Endothelial cell of umbilical vein (primary cell): ENCODE data around the gene DERA. TPM values are rescaled to one million over a fixed set of nuclear protein-coding genes. Genes with fewer than 3 reads are reported as not detected.
A peak's percentile ranks its signal among the peaks of the same experiment; 100 is the strongest.

Experiments
- BruUV-seq: library from RNA; stranded (reverse); fragments of 400-500 nt; replicated peaks from 2 replicates; lab custom pipeline; 2021; lab: Mats Ljungman, UMichigan
- CTCF ChIA-PET: fragments of 300-600, 350-600 bp; sonication (Branson Sonifier 250); formaldehyde crosslinking; loops from one replicate; lab custom pipeline; 2021; ENCODE audit warnings: antibody characterized with exemption, inconsistent platforms; lab: Charles Lee
- POLR2A ChIA-PET: fragments of 300-600, 350-600 bp; sonication (Branson Sonifier 250); formaldehyde crosslinking; loops from one replicate; lab custom pipeline; 2021; ENCODE audit warnings: antibody characterized with exemption, inconsistent platforms; lab: Charles Lee
- DNase-seq: peaks from one replicate; pipeline ENCODE4 v3.0.0-alpha.2; 2011; ENCODE audit warnings: low read depth, low spot score
- FAIRE-seq: peaks from 2 replicates; lab custom pipeline; 2011; peaks lifted over from hg19 to GRCh38; lab: Jason Lieb, UNC
- H2AFZ ChIP-seq: 2 replicates; pipeline ENCODE4 v1.6.0; 2012; ENCODE audit warnings: low read depth, low read length, control low read depth, inconsistent platforms
- H3K27ac ChIP-seq: 2 replicates; pipeline ENCODE4 v1.5.1; 2011; ENCODE audit warnings: low read depth, mild to moderate bottlenecking, control low read depth, low read length, moderate library complexity; ENCODE audit not compliant: insufficient read depth
- H3K27me3 ChIP-seq, 2 experiments: 2 replicates each; pipeline versions ENCODE4 v1.6.0 to v1.6.1; 2011; ENCODE audit warnings: low read length in 2 of 2, mixed read lengths in 1 of 2; ENCODE audit not compliant: control insufficient read depth in 2 of 2, insufficient read depth in 2 of 2
- H3K36me3 ChIP-seq, 2 experiments: 2 replicates in 1 of 2; 3 replicates in 1 of 2; pipeline ENCODE4 v1.5.1; 2011; ENCODE audit warnings: low read length in 2 of 2, mild to moderate bottlenecking in 1 of 2, moderate library complexity in 1 of 2; ENCODE audit not compliant: control insufficient read depth in 2 of 2, insufficient read depth in 2 of 2; ENCODE audit errors: extremely low read depth in 1 of 2
- H3K4me1 ChIP-seq: 3 replicates; pipeline ENCODE4 v1.5.1; 2011; ENCODE audit warnings: mild to moderate bottlenecking, low read length; ENCODE audit not compliant: control insufficient read depth, insufficient read depth; ENCODE audit errors: extremely low read depth
- H3K4me2 ChIP-seq: 2 replicates; pipeline ENCODE4 v1.6.1; 2011; ENCODE audit warnings: low read length, control low read depth, mixed read lengths; ENCODE audit not compliant: insufficient read depth
- H3K4me3 ChIP-seq, 3 experiments: fragments of 200-600 bp in 1 of 3; sonication (generic), shearing (Covaris generic) in 1 of 3; replicated peaks in 1 of 3; 2 replicates each; pipeline ENCODE4 v1.5.1; 2011 to 2016; ENCODE audit warnings: control low read depth in 3 of 3, low read length in 3 of 3, mild to moderate bottlenecking in 2 of 3, inconsistent platforms in 1 of 3, low read depth in 1 of 3, moderate library complexity in 1 of 3; ENCODE audit not compliant: insufficient read depth in 1 of 3
- H3K79me2 ChIP-seq: 2 replicates; pipeline ENCODE4 v1.6.0; 2012; ENCODE audit warnings: low read length, inconsistent platforms; ENCODE audit not compliant: control insufficient read depth, insufficient read depth
- H3K9ac ChIP-seq: replicated peaks from 2 replicates; pipeline ENCODE3; 2011; ENCODE audit warnings: low read length, control low read depth; ENCODE audit not compliant: insufficient read depth; ENCODE audit errors: extremely low read depth
- H3K9me1 ChIP-seq: replicated peaks from 3 replicates; pipeline ENCODE4 v1.6.0; 2011; ENCODE audit warnings: mild to moderate bottlenecking, low read length; ENCODE audit not compliant: control insufficient read depth, insufficient read depth; ENCODE audit errors: extremely low read depth
- H3K9me3 ChIP-seq: replicated peaks from 2 replicates; pipeline ENCODE4 v1.5.1; 2012; ENCODE audit warnings: low read length, inconsistent platforms; ENCODE audit not compliant: control insufficient read depth, insufficient read depth
- H4K20me1 ChIP-seq: replicated peaks from 2 replicates; pipeline ENCODE3; 2011; ENCODE audit warnings: mild to moderate bottlenecking, low read length; ENCODE audit not compliant: control insufficient read depth, insufficient read depth; ENCODE audit errors: extremely low read depth
- CTCF ChIP-seq, 2 donors: IDR thresholded peaks; 1 replicate in 1 of 2; 2 replicates in 1 of 2; pipeline ENCODE4 v1.5.1; 2011; ENCODE audit warnings: low read length in 2 of 2, mild to moderate bottlenecking in 2 of 2, moderate library complexity in 2 of 2, control low read depth in 1 of 2, inconsistent platforms in 1 of 2, low read depth in 1 of 2; ENCODE audit not compliant: insufficient read depth in 1 of 2; ENCODE audit errors: extremely low read depth in 1 of 2
- EZH2 ChIP-seq: IDR thresholded peaks from 2 replicates; pipeline ENCODE4 v1.6.1; 2012; ENCODE audit warnings: borderline replicate concordance, low read depth, mild to moderate bottlenecking, moderate library complexity, low read length, inconsistent platforms; ENCODE audit not compliant: severe bottlenecking
- FOS ChIP-seq: IDR thresholded peaks from 2 replicates; pipeline ENCODE4 v1.6.1; 2011; ENCODE audit warnings: mild to moderate bottlenecking, low read length, moderate library complexity, borderline replicate concordance; ENCODE audit not compliant: insufficient read depth
- GATA2 ChIP-seq: IDR thresholded peaks from 2 replicates; pipeline ENCODE4 v1.7.0; 2011; ENCODE audit warnings: low read depth, mild to moderate bottlenecking, moderate library complexity, mixed read lengths, low read length; ENCODE audit not compliant: insufficient read length, insufficient read depth
- JUN ChIP-seq: IDR thresholded peaks from 2 replicates; pipeline ENCODE4 v1.6.1; 2011; ENCODE audit warnings: borderline replicate concordance, low read depth; ENCODE audit not compliant: insufficient read length, insufficient read depth
- MAX ChIP-seq: IDR thresholded peaks from 2 replicates; pipeline ENCODE4 v1.6.1; 2011; ENCODE audit not compliant: insufficient read depth, insufficient read length
- MYC ChIP-seq: IDR thresholded peaks from one replicate; pipeline ENCODE4 v1.6.1; 2011; ENCODE audit warnings: mild to moderate bottlenecking, low read depth, low read length
- POLR2A ChIP-seq: IDR thresholded peaks from 2 replicates; pipeline ENCODE4 v1.6.1; 2012; ENCODE audit warnings: low read depth, mild to moderate bottlenecking, control low read depth, low read length
- POLR2AphosphoS5 ChIP-seq: IDR thresholded peaks from 2 replicates; pipeline ENCODE4 v1.6.1; 2012; ENCODE audit warnings: low read depth, mild to moderate bottlenecking, control low read depth, low read length, moderate library complexity; ENCODE audit not compliant: insufficient read depth
- dilution Hi-C: fragments of 300-500 bp; cut with MboI; formaldehyde crosslinking; loops from one replicate; pipeline ENCODE4 v1.15.0; 2019; ENCODE audit warnings: low sequenced_read_pairs; ENCODE audit not compliant: extremely low pct_ligation_motif_present
- intact Hi-C: fragments of 100-400 bp; cut with micrococcal nuclease; formaldehyde crosslinking; loops from one replicate; pipeline ENCODE4 v1.10.0; 2022
- polyA plus RNA-seq, 4 experiments: library from polyadenylated mRNA; depleted of rRNA in 3 of 4; stranded (reverse) in 3 of 4; unstranded in 1 of 4; fragments of >200 nt; gene quantifications; 2 replicates each; pipeline versions ENCODE4 v1.2.1 to v1.2.3, GENCODE V29; 2011 to 2012; ENCODE audit warnings: missing spikeins in 1 of 4
- total RNA-seq: library from RNA; stranded (reverse); gene quantifications from 2 replicates; pipeline ENCODE4 v1.2.3, GENCODE V29; 2021

DERA gene
- total and polyA plus RNA-seq, 2 donors (not counting 3 experiments of a cell fraction or from before 2014, with no cell fraction given) = 19.8 to 41.5 TPM

GRCh38 chr12:15977999-15978951 lies 67.1 kb downstream of the DERA start:
- Histone ChIP-seq H3K36me3 (peaks cover 0 to 1% of the 10 kb centered on the region in 2 experiments), H3K79me2 (no peaks in the 10 kb centered on the region), H3K4me1 (peaks cover 38% of the 10 kb centered on the region), H3K9me1 (no peaks in the 10 kb centered on the region), H4K20me1 (no peaks in the 10 kb centered on the region), H3K9me3 (no peaks in the 10 kb centered on the region), H3K27ac (peak overlapping the region; percentile 99), H3K4me3 (peak overlapping the region in 1 of 3 experiments; percentile 26), H2AFZ (peak overlapping the region; percentile 20), H3K9ac (peak overlapping the region; percentile 82), H3K27me3 (no peaks in the 10 kb centered on the region), H3K4me2 (peak overlapping the region; percentile 83)
- dilution Hi-C loops (no loop called here), intact Hi-C loops (loop anchor here (1.0 kb wide), 4 partner anchors 12 to 96 kb away; partner anchors contain the start of genes DERA and STRAP)
- ChIA-PET POLR2A (interaction anchor here (1.5 kb wide), 1 partner anchor 67 kb away, joined by 4 read pairs; the partner anchor contains the start of gene DERA), CTCF (interaction anchor here (0.9 to 2.1 kb wide), 9 partner anchors 10 to 79 kb away, joined by 3 to 9 read pairs (median 3); partner anchors contain the start of gene DERA)
- no peak for TF ChIP-seq MYC
- no peak for TF ChIP-seq MAX
- no peak for TF ChIP-seq CTCF (IDR thresholded peaks at IDR 0.05; ENCODE audit: extremely low read depth in 1 of 2, insufficient read depth in 1 of 2, low read depth in 1 of 2, low read length in 2 of 2)
- peak; percentile 67 for TF ChIP-seq FOS
- TF ChIP-seq GATA2 = peak; percentile 85
- TF ChIP-seq JUN = peak; percentile 80
- peak; percentile 72 for TF ChIP-seq POLR2AphosphoS5
- TF ChIP-seq EZH2 = no peak
- peak; percentile 22 for TF ChIP-seq POLR2A
- FAIRE-seq (peak; percentile 84), DNase-seq (peak; percentile 92)
- TSS peak; percentile 95 for BruUV-seq
